ENCODE measurements around the gene ERN1.
"Not testable (repeated sequence)": the region's sequence is repeated elsewhere in the genome, so short reads cannot be mapped to it uniquely, and the experiment has no call there.

Gene ERN1

GRCh38 chr17:64134216-64134970 lies 4.4 kb upstream of the ERN1 start:
- DNase-seq: no peak

- peak; percentile 76 to 91 (median 84) for DNase-seq
Observed at GRCh38 chr17:64133546-64134215, 3.7 kb upstream of the ERN1 start.

DNA sequence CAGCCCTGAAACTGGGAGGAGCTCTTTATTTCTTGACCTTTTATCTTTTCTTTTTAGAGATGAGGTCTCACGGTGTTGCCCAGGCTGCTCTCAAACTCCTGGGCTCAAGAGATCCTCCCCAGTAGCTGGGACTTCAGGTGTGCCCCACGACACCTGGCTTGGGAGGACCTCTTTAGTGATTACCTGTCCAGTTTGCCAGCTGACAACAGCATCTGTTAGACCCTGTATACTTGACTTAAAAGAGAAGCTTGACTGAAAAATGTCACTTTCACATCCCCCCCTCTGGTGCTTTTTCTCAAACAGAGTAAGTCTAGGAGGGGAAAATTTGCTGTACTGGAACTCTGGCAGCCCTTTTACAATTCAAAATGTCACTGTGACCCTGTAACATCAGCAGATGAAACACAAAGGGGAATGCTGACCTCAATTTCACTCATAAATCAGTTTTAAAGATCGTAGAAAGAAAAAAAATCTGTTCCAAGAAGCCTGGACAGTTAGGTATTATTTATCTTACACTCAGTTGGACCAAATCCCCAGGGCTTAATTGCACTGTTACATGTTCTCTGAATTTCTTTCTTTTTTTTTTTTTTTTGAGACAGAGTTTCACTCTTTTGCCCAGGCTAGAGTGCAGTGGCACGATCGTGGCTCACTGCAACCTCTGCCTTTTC lies 1.8 kb upstream of the ERN1 start:
- no peak for DNase-seq

GRCh38 chr17:64130559-64131001 lies 636 bp upstream of the ERN1 start:
- peak; percentile 92 to 98 (median 98) for DNase-seq

DNA sequence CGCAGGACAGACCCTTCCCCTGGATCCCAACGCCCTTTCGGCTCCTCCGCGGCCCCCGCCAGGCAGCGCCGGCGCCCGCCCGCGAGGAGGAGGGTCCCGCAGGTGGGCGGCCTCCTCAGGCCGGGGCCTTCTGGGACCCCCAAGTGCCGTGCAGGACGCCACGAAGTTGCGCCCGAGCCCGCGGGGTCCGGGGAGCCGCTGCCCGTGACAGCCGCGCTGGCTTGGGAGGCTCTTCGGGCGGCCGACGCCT lies 504 bp downstream of the ERN1 start:
- DNase-seq: no peak

- peak; percentile 41 to 50 (median 45) for DNase-seq
Observed at GRCh38 chr17:64128787-64129514, 993 bp downstream of the ERN1 start.

DNA sequence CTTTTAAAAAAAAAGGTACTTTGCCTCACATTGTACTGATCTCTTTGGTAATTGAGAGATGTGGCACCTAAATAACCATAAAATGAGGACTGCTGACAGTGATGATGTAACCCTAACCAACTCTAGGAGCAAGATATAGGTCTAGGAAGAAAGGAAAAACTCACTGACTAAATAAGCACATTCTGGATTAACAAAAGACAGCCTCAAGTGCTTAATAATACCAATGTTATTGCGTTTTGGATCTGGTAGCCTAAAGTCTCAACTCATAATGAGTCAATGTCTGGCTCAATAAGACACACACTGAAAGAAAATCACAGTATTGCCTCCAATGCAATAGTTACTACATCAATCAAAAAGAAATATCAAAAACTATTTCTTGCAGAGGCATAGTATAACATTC lies 3.0 kb downstream of the ERN1 start:
- no peak for DNase-seq

- DNase-seq: no peak
Observed at GRCh38 chr17:64125937-64126336, 4.0 kb downstream of the ERN1 start.

GRCh38 chr17:64124609-64125008 lies 5.3 kb downstream of the ERN1 start:
- no peak for DNase-seq

GRCh38 chr17:64123114-64123513 lies 6.8 kb downstream of the ERN1 start:
- no peak for DNase-seq

DNA sequence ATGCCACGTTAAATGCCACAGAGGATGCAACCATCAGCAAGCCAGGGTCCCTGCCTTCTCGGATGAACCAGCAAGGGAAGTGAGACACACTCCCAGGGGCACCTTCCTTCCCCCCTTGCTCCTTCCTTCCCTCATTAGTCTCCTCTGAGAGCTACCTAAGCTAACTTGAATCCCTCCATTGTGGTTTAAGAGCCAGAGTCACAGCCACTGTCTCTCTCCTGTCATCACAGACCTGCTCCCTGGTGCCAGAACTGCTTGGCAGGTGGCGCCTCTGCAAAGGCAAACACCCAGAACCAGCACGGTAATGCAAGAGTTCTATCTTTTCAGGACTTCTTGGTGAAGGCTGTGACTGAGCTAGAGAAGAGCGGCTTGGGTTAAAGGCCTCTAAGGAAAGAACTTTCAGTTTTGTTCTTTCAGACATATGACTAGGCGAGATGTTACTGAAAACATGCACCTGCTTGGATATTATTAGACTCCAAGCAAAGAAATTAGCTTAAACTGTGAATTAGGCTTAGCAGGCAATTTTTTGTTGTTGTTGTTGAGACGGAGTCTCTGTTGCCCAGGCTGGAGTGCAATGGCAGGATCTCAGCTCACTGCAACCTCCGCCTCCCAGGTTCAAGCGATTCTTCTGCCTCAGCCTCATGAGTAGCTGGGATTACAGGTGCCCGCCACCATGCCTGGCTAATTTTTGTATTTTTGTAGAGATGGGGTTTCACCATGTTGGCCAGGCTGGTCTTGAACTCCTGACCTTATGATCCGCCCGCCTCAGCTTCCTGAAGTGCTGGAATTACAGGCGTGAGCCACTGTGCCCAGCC lies 8.8 kb downstream of the ERN1 start:
- not testable (repeated sequence) for DNase-seq

- no peak for DNase-seq
Observed at GRCh38 chr17:64120159-64120810, 9.7 kb downstream of the ERN1 start.

DNA sequence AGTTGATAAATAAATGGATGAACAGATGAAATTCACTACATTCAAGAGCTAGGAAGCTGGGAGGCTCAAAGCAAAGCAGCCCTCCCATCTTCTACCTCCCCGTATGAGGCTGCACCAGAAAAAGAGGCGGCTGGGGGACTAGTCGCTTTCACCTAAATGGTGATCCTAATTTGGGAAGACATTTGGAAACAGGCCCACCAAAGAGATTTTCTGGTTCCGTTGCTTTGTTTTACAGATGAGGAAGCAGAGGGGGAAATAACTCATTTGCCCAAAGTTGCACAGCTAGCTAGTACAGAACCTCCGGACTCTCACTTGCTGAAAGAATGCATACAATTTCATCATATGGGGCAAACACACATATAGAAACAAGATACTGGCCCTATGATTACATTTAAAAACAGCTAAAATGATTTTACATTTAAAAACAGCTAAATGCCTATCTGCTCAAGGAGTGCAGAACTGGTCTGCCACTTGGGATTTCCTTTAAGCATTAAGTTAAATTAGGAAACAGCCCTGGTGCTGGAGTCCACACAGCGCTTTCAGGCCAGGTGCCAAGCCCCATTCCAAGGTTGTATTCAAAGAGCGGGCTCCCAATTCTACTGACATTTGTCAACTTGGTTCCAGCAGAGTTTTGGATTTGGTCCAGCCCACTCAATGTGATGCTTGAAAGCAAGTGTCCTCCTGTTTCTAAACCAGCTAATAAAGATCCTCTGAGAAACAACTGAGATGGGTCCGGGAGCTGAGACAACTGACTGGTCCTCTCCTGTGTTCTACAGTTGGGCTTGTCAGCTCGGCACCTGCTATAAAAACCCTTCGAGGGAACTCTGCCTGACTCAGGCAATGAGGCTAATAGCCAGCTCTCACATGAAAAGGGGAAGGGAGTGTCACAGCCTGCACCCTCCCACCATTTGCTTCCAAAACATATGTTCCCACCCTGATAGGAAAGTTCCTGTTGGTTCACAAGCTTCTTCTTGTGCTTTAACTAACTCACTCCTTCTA lies 11.7 kb downstream of the ERN1 start:
- peak; percentile 86 to 90 (median 88) for DNase-seq

GRCh38 chr17:64115822-64116534 lies 14.0 kb downstream of the ERN1 start:
- DNase-seq: peak in 2 of 3 donors; percentile 62 to 66

DNA sequence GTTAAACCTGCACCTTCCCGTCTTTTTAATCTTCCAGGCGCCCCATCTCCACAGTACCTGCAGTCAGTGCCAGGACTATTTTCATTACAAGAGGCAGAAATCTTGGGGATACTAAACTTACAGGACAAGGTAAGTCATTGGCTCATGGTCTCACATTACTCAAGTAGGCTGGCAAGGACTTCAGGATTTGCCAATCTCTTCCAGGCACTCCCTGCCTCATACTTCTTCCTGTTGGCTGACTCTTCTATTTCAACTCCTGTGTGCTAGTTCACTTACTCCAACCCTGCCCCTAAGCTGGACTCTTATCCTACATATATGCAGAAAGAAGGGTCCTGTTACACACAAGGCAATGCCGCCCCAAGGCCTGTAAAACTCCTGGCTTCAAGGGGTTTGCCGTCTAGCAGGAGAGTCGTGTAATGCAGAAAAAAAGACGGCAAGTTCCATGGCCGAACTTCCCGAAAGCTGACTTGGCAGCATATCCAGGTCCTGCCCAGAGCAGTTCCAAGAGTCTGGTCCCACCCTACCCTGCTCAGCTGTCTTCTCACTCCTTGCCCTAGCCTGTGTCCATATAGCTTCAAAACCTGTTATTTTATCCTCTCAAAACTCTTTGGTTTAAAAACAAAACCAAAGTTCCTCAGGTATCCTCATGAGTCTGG lies 14.8 kb downstream of the ERN1 start:
- DNase-seq: no peak

DNA sequence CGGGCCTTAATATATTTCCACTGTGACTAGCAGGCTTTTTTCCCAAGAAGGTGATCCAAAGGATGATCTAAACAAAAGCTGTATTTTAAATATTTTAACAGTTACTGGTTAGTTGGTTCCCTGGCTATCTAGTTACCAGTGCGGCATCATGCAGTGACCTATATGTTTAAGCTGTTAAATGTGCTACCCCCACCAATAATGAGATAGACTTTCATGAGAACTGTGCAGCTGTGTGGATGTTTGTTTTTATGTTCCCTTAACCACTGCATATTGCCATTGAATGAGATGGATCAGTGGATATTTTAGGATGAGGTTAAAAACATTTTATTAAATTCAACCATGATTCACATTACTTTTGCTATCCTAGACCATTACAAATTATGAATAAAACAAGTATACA lies 16.9 kb downstream of the ERN1 start:
- DNase-seq: no peak

GRCh38 chr17:64111831-64112230 lies 18.1 kb downstream of the ERN1 start:
- DNase-seq: no peak

DNA sequence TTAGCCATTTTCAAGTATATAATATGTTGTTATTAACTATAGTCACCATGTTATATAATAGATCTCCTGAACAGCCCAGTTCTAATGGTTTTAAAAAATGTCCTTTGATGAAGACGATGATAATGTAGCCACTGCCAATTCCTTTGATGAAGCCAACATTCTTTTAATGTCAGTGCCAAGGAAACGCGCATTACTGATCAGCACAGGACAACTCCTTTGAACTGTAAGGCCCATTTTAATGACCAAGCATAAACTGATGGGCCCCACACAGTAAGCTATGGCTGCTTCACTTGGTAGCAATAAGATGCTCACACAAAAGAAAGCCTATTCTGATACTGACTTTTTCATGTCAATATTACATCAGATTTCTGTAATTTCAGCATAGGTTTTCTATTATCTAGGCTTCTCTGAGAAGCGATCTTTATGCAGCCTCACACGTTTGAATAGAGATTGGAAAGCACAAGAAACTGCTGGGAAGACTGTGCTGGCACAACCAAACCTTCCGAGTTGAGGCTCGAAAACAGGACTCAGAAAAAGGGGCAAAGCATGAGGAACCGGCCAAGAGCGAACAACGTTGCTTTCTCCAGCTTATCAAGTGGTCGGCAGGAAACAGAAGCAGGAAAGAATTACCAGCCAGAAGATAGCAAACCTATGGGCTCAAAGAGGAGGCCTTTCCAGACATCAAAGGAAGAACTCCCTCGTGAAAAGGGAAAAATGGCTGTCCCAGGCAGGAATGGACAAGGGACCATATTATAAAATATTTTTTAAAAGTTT lies 19.4 kb downstream of the ERN1 start:
- DNase-seq: no peak

- no peak for DNase-seq
Observed at GRCh38 chr17:64109400-64109799, 20.5 kb downstream of the ERN1 start.
